IMR-90 (cell line): ENCODE results near the gene OSGIN1. TPM values are rescaled to one million over a fixed set of nuclear protein-coding genes. Genes with fewer than 3 reads are reported as not detected.

Source experiments
- ATAC-seq: fragments of 200-7000 bp; cut with Tn5 transposase; 2 replicates; pipeline ENCODE4 v1.9.1; 2020; ENCODE audit warnings: low read depth, mild to moderate bottlenecking, moderate library complexity
- BruUV-seq: library from RNA; stranded (reverse); fragments of 400-500 nt; replicated peaks from 2 replicates; lab custom pipeline; 2021; lab: Mats Ljungman, UMichigan
- CTCF ChIA-PET: fragments of 300-600 bp; formaldehyde crosslinking; extraction: SDS; loops from one replicate; lab custom pipeline; 2021; ENCODE audit warnings: antibody characterized with exemption; lab: Yijun Ruan, JAX
- POLR2A ChIA-PET: fragments of 300-600 bp; sonication (Branson Sonifier 250); formaldehyde crosslinking; loops from one replicate; lab custom pipeline; 2022; ENCODE audit warnings: antibody characterized with exemption; ENCODE audit not compliant: unreplicated experiment; lab: Charles Lee
- DNase-seq: peaks from one replicate; pipeline ENCODE4 v3.0.0; 2013
- H2AFZ ChIP-seq: replicated peaks from 2 replicates; pipeline ENCODE3; 2013; ENCODE audit warnings: low read length, mild to moderate bottlenecking; ENCODE audit not compliant: poor library complexity
- H2AK5ac ChIP-seq: 2 replicates; pipeline ENCODE4 v1.6.1; 2013; ENCODE audit warnings: low read depth, low read length, inconsistent platforms
- H2AK9ac ChIP-seq: replicated peaks from 2 replicates; pipeline ENCODE3; 2013; ENCODE audit warnings: mild to moderate bottlenecking, low read depth, low read length, moderate library complexity; ENCODE audit not compliant: poor library complexity
- H2BK120ac ChIP-seq: 2 replicates; pipeline ENCODE4 v1.6.1; 2013; ENCODE audit warnings: low read depth, low read length, inconsistent platforms
- H2BK15ac ChIP-seq: 3 replicates; pipeline ENCODE4 v1.6.1; 2013; ENCODE audit warnings: low read depth, low read length, inconsistent platforms
- H2BK20ac ChIP-seq: 2 replicates; pipeline ENCODE4 v1.6.1; 2013; ENCODE audit warnings: low read depth, mild to moderate bottlenecking, inconsistent platforms, low read length, moderate library complexity
- H2BK5ac ChIP-seq: 2 replicates; pipeline ENCODE4 v1.6.1; 2013; ENCODE audit warnings: mild to moderate bottlenecking, low read depth, low read length, inconsistent platforms; ENCODE audit not compliant: poor library complexity, severe bottlenecking
- H3K14ac ChIP-seq: replicated peaks from 2 replicates; pipeline ENCODE4 v1.6.1; 2013; ENCODE audit warnings: low read depth, low read length, inconsistent platforms
- H3K18ac ChIP-seq: 2 replicates; pipeline ENCODE4 v1.6.1; 2013; ENCODE audit warnings: low read depth, low read length, control low read depth
- H3K23ac ChIP-seq: 2 replicates; pipeline ENCODE4 v1.6.1; 2013; ENCODE audit warnings: low read depth, low read length, inconsistent platforms
- H3K27ac ChIP-seq: 2 replicates; pipeline ENCODE4 v1.5.1; 2013; ENCODE audit warnings: mild to moderate bottlenecking, control low read depth, low read length; ENCODE audit not compliant: insufficient read depth
- H3K27me3 ChIP-seq: 2 replicates; pipeline ENCODE4 v1.6.1; 2013; ENCODE audit warnings: low read length; ENCODE audit not compliant: control insufficient read depth, insufficient read depth
- H3K36me3 ChIP-seq: 2 replicates; pipeline ENCODE4 v1.6.1; 2013; ENCODE audit warnings: low read length, mixed read lengths; ENCODE audit not compliant: control insufficient read depth, insufficient read depth
- H3K4ac ChIP-seq: 2 replicates; pipeline ENCODE4 v1.6.1; 2013; ENCODE audit warnings: low read depth, low read length, inconsistent platforms
- H3K4me1 ChIP-seq: 2 replicates; pipeline ENCODE4 v1.6.1; 2013; ENCODE audit warnings: low read length, mixed read lengths; ENCODE audit not compliant: control insufficient read depth, insufficient read depth
- H3K4me2 ChIP-seq: 2 replicates; pipeline ENCODE4 v1.6.1; 2013; ENCODE audit warnings: low read depth, mild to moderate bottlenecking, control low read depth, low read length, moderate library complexity
- H3K4me3 ChIP-seq: 2 replicates; pipeline ENCODE4 v1.5.1; 2013; ENCODE audit warnings: low read depth, mild to moderate bottlenecking, control low read depth, low read length, moderate library complexity; ENCODE audit not compliant: insufficient read depth
- H3K56ac ChIP-seq: 2 replicates; pipeline ENCODE4 v1.6.1; 2013; ENCODE audit warnings: low read length, inconsistent platforms; ENCODE audit not compliant: insufficient read depth; ENCODE audit errors: extremely low read depth
- H3K79me1 ChIP-seq, 2 experiments: 2 replicates each; pipeline ENCODE4 v1.6.1; 2013; ENCODE audit warnings: low read length in 2 of 2, inconsistent platforms in 1 of 2, low read depth in 1 of 2
- H3K9ac ChIP-seq: 2 replicates; pipeline ENCODE4 v1.6.1; 2013; ENCODE audit warnings: low read depth, low read length, control low read depth
- H3K9me1 ChIP-seq: 2 replicates; pipeline ENCODE4 v1.6.1; 2013; ENCODE audit warnings: low read length, inconsistent platforms; ENCODE audit not compliant: insufficient read depth
- H3K9me3 ChIP-seq: 2 replicates; pipeline ENCODE4 v1.6.1; 2013; ENCODE audit warnings: low read length; ENCODE audit not compliant: control insufficient read depth, insufficient read depth
- H4K20me1 ChIP-seq: 2 replicates; pipeline ENCODE4 v1.6.1; 2013; ENCODE audit warnings: low read length, inconsistent platforms; ENCODE audit not compliant: insufficient read depth
- H4K5ac ChIP-seq: 2 replicates; pipeline ENCODE4 v1.6.1; 2013; ENCODE audit warnings: mild to moderate bottlenecking, low read depth, low read length, control low read depth
- H4K8ac ChIP-seq, 2 experiments: 2 replicates each; pipeline ENCODE4 v1.6.1; 2013; ENCODE audit warnings: low read depth in 2 of 2, low read length in 2 of 2, control low read depth in 1 of 2, inconsistent platforms in 1 of 2
- H4K91ac ChIP-seq: 2 replicates; pipeline ENCODE4 v1.6.1; 2013; ENCODE audit warnings: low read depth, low read length, inconsistent platforms; ENCODE audit not compliant: insufficient read depth
- CEBPB ChIP-seq: IDR thresholded peaks from 2 replicates; pipeline ENCODE4 v1.6.1; 2012; ENCODE audit warnings: low read depth, low read length, improper control_type of control experiment
- POLR2A ChIP-seq: IDR thresholded peaks from 2 replicates; pipeline ENCODE4 v1.6.1; 2012; ENCODE audit warnings: mild to moderate bottlenecking, low read depth, low read length
- RFX5 ChIP-seq: IDR thresholded peaks from 2 replicates; pipeline ENCODE4 v1.8.0; 2012; ENCODE audit warnings: low read depth, mild to moderate bottlenecking, low read length, moderate library complexity
- WGBS, 2 experiments: methylation state at CpG; one replicate each; pipeline versions ENCODE4 v1.1.5 to v1.1.7; 2013; ENCODE audit warnings: missing lambda C conversion rate in 2 of 2; ENCODE audit not compliant: insufficient read length in 1 of 2; ENCODE audit errors: extremely low coverage in 2 of 2; 5-methylcytosine and 5-hydroxymethylcytosine counted together
- dilution Hi-C: fragments of 300-500 bp; cut with HindIII; formaldehyde crosslinking; loops from one replicate; pipeline ENCODE4 v1.14.3; 2018; ENCODE audit warnings: low sequenced_read_pairs; ENCODE audit not compliant: unreplicated experiment
- in situ Hi-C: fragments of 300-500 bp; cut with MboI; formaldehyde crosslinking; loops from 3 replicates; pipeline ENCODE4 v1.14.3; 2019; ENCODE audit warnings: low sequenced_read_pairs, inconsistent platforms, mixed read lengths
- intact Hi-C: fragments of 100-400 bp; cut with micrococcal nuclease; formaldehyde crosslinking; loops from 2 replicates; pipeline ENCODE4 v1.10.0; 2022
- polyA plus RNA-seq, 3 experiments: library from polyadenylated mRNA; depleted of rRNA; stranded (reverse); fragments of >200 nt; gene quantifications; 2 replicates each; pipeline ENCODE4 v1.2.3, GENCODE V29; 2012; ENCODE audit warnings: low replicate concordance in 1 of 3
- total RNA-seq: library from RNA; depleted of rRNA; stranded (reverse); fragments of >200 nt; gene quantifications from 2 replicates; pipeline ENCODE4 v1.2.3, GENCODE V29; 2012
- TF ChIP-seq, protein P1 (sequence below): conservative IDR thresholded peaks from 2 replicates; pipeline ENCODE4 v1.5.1; 2012; ENCODE audit warnings: mild to moderate bottlenecking, low read depth, low read length, improper control_type of control experiment

Gene OSGIN1
- total and polyA plus RNA-seq, 2 of the 4 experiments (the other 2 are of a cell fraction): 0.90 to 6.4 TPM

DNA sequence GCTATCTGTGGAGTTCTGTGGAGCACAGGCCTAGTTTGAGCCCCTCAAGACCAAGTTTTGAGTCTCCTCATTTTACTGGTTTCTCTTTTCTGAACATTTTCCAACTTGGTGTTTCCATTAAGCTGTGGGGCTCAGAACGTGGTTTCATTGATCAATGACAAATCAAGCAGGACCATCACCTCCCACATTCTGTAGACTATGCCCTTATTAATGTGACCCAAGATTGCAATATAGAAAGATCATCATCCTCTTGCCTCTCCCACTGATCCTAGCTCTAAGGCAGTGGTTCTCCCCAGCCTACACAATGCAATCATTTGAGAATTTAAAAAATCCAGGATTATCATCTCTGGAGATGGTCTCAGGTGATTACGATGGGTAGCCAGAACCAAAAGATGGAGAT, 15.8 kb upstream of the OSGIN1 start:
- Histone ChIP-seq H3K27ac (no peak overlapping the region), H2BK120ac (no peak overlapping the region), H2BK20ac (no peak overlapping the region), H3K79me1 (no peaks in the 10 kb centered on the region), H2BK15ac (no peak overlapping the region), H3K27me3 (no peaks in the 10 kb centered on the region; the same call in 1 of the 2 replicates), H2AK5ac (no peak overlapping the region), H2BK5ac (no peak overlapping the region), H3K9ac (no peak overlapping the region), H4K8ac (no peak overlapping the region), H3K4me2 (no peak overlapping the region), H4K5ac (no peak overlapping the region), H3K4ac (no peak overlapping the region), H3K56ac (no peak overlapping the region), H2AFZ (peak overlapping the region; percentile 17), H3K18ac (no peak overlapping the region), H3K14ac (no peak overlapping the region), H3K4me1 (peaks cover 6% of the 10 kb centered on the region), H4K20me1 (no peaks in the 10 kb centered on the region), H2AK9ac (no peak overlapping the region), H3K9me3 (no peaks in the 10 kb centered on the region), H3K36me3 (no peaks in the 10 kb centered on the region), H3K23ac (no peak overlapping the region), H4K91ac (no peak overlapping the region), H3K4me3 (no peak overlapping the region), H3K9me1 (no peaks in the 10 kb centered on the region; the same call in 1 of the 2 replicates)
- in situ Hi-C loops: no loop called here
- WGBS, 2 experiments: no CpG with 5 or more reads among the region's 2 CpGs
- no peak for ATAC-seq
- ChIA-PET CTCF (interaction anchor here (0.6 kb wide), 1 partner anchor 369 kb away, joined by 3 read pairs; no protein-coding TSS in a partner anchor), POLR2A (interaction anchor here (1.5 kb wide), 1 partner anchor 9 kb away, joined by 3 read pairs; no protein-coding TSS in a partner anchor)
- intact Hi-C loops: no loop called here
- TF ChIP-seq POLR2A: no peak
- TF ChIP-seq RFX5: no peak
- TF ChIP-seq, protein P1, sequence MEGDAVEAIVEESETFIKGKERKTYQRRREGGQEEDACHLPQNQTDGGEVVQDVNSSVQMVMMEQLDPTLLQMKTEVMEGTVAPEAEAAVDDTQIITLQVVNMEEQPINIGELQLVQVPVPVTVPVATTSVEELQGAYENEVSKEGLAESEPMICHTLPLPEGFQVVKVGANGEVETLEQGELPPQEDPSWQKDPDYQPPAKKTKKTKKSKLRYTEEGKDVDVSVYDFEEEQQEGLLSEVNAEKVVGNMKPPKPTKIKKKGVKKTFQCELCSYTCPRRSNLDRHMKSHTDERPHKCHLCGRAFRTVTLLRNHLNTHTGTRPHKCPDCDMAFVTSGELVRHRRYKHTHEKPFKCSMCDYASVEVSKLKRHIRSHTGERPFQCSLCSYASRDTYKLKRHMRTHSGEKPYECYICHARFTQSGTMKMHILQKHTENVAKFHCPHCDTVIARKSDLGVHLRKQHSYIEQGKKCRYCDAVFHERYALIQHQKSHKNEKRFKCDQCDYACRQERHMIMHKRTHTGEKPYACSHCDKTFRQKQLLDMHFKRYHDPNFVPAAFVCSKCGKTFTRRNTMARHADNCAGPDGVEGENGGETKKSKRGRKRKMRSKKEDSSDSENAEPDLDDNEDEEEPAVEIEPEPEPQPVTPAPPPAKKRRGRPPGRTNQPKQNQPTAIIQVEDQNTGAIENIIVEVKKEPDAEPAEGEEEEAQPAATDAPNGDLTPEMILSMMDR: no peak
- TF ChIP-seq CEBPB: no peak
- no TSS peak for BruUV-seq
- no peak for DNase-seq
- dilution Hi-C loops: no loop called here
